ENCODE measurements around the gene MMP8. TPM values are rescaled to one million over a fixed set of nuclear protein-coding genes. Genes with fewer than 3 reads are reported as not detected.

MMP8 gene
- polyA plus RNA-seq, 1 donor (not counting 4 experiments of a cell fraction or from before 2014, with no cell fraction given), result 0.09 TPM

DNA sequence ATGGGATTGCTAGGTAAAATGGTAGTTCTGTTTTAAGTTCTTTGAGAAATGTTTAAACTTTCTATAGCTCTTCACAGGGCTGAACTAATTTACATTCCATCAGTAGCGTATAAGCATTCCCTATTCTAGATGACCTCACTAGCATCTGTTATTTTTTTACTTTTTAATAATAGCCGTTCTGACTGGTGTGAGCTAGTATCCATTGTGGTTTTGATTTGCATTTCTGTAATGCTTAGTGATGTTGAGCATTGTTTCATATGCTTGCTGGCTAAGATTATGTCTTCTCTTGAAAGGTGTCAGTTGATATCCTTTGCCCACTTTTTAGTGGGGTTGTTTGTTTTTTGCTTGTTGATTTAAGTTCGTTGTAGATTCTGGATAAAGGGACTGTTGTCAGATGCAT lies 55.1 kb downstream of the MMP8 start:
- no peak for DNase-seq (ENCODE audit: low read depth, low spot score)
- TF ChIP-seq, protein P1, sequence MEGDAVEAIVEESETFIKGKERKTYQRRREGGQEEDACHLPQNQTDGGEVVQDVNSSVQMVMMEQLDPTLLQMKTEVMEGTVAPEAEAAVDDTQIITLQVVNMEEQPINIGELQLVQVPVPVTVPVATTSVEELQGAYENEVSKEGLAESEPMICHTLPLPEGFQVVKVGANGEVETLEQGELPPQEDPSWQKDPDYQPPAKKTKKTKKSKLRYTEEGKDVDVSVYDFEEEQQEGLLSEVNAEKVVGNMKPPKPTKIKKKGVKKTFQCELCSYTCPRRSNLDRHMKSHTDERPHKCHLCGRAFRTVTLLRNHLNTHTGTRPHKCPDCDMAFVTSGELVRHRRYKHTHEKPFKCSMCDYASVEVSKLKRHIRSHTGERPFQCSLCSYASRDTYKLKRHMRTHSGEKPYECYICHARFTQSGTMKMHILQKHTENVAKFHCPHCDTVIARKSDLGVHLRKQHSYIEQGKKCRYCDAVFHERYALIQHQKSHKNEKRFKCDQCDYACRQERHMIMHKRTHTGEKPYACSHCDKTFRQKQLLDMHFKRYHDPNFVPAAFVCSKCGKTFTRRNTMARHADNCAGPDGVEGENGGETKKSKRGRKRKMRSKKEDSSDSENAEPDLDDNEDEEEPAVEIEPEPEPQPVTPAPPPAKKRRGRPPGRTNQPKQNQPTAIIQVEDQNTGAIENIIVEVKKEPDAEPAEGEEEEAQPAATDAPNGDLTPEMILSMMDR (optimal IDR thresholded peaks at IDR 0.05 in 1 of 3, IDR thresholded peaks at IDR 0.05 in 1 of 3, conservative IDR thresholded peaks at IDR 0.05 in 1 of 3; ENCODE audit: extremely low read depth in 1 of 3, insufficient read depth in 2 of 3, low read length in 3 of 3), result no peak
- TF ChIP-seq EZH2 (IDR thresholded peaks at IDR 0.05; ENCODE audit: low read length), result no peak
- Histone ChIP-seq H4K20me1 (ENCODE audit: control insufficient read depth, extremely low read depth, insufficient read depth, low read length) (no peaks in the 10 kb centered on the region), H3K4me3 (ENCODE audit: control insufficient read depth in 2 of 3, extremely low read depth in 1 of 3, insufficient read depth in 2 of 3, low read depth in 1 of 3, low read length in 3 of 3) (no peak overlapping the region), H3K36me3 (ENCODE audit: control insufficient read depth in 2 of 2, extremely low read depth in 1 of 2, insufficient read depth in 2 of 2, low read length in 2 of 2) (no peaks in the 10 kb centered on the region), H3K9ac (ENCODE audit: control insufficient read depth, extremely low read depth, insufficient read depth, low read length) (no peak overlapping the region), H3K27ac (ENCODE audit: control insufficient read depth, insufficient read depth, low read length) (no peak overlapping the region), H3K9me1 (ENCODE audit: control insufficient read depth, extremely low read depth, insufficient read depth, low read length) (no peaks in the 10 kb centered on the region), H3K4me2 (ENCODE audit: control insufficient read depth, extremely low read depth, insufficient read depth, low read depth, low read length) (no peak overlapping the region), H3K9me3 (ENCODE audit: control insufficient read depth, low read depth, low read length) (no peaks in the 10 kb centered on the region), H3K4me1 (ENCODE audit: control insufficient read depth, extremely low read depth, insufficient read depth, low read length) (no peaks in the 10 kb centered on the region), H2AFZ (ENCODE audit: control insufficient read depth, low read length) (no peak overlapping the region), H3K27me3 (ENCODE audit: control insufficient read depth, extremely low read depth, insufficient read depth, low read length) (no peaks in the 10 kb centered on the region), H3K79me2 (ENCODE audit: control insufficient read depth, insufficient read depth, low read length) (no peaks in the 10 kb centered on the region)
- dilution Hi-C loops (cut with MboI; ENCODE audit: extremely low pct_ligation_motif_present, low sequenced_read_pairs), result no loop called here
- no peak for FAIRE-seq

GRCh38 chr11:102666331-102666957 lies 58.3 kb downstream of the MMP8 start:
- Histone ChIP-seq H3K9me3 (ENCODE audit: control insufficient read depth, low read depth, low read length) (no peaks in the 10 kb centered on the region), H3K27ac (ENCODE audit: control insufficient read depth, insufficient read depth, low read length) (no peak overlapping the region), H3K4me3 (ENCODE audit: control insufficient read depth in 2 of 3, extremely low read depth in 1 of 3, insufficient read depth in 2 of 3, low read depth in 1 of 3, low read length in 3 of 3) (no peak overlapping the region), H3K27me3 (ENCODE audit: control insufficient read depth, extremely low read depth, insufficient read depth, low read length) (no peaks in the 10 kb centered on the region), H3K4me2 (ENCODE audit: control insufficient read depth, extremely low read depth, insufficient read depth, low read depth, low read length) (no peak overlapping the region), H3K4me1 (ENCODE audit: control insufficient read depth, extremely low read depth, insufficient read depth, low read length) (no peaks in the 10 kb centered on the region), H4K20me1 (ENCODE audit: control insufficient read depth, extremely low read depth, insufficient read depth, low read length) (no peaks in the 10 kb centered on the region), H3K9ac (ENCODE audit: control insufficient read depth, extremely low read depth, insufficient read depth, low read length) (no peak overlapping the region), H3K9me1 (ENCODE audit: control insufficient read depth, extremely low read depth, insufficient read depth, low read length) (no peaks in the 10 kb centered on the region), H2AFZ (ENCODE audit: control insufficient read depth, low read length) (peak overlapping the region; percentile 16), H3K79me2 (ENCODE audit: control insufficient read depth, insufficient read depth, low read length) (no peaks in the 10 kb centered on the region), H3K36me3 (ENCODE audit: control insufficient read depth in 2 of 2, extremely low read depth in 1 of 2, insufficient read depth in 2 of 2, low read length in 2 of 2) (no peaks in the 10 kb centered on the region)
- FAIRE-seq, result peak; percentile 75
- dilution Hi-C loops (cut with MboI; ENCODE audit: extremely low pct_ligation_motif_present, low sequenced_read_pairs), result no loop called here
- DNase-seq (ENCODE audit: low read depth, low spot score), result no peak
- TF ChIP-seq, protein P1 (optimal IDR thresholded peaks at IDR 0.05 in 1 of 3, IDR thresholded peaks at IDR 0.05 in 1 of 3, conservative IDR thresholded peaks at IDR 0.05 in 1 of 3; ENCODE audit: extremely low read depth in 1 of 3, insufficient read depth in 2 of 3, low read length in 3 of 3), result peak; percentile 55 to 78 (median 75)
- no peak for TF ChIP-seq EZH2 (IDR thresholded peaks at IDR 0.05; ENCODE audit: low read length)
